Testis (tissue), 2 donors: ENCODE measurements around the gene KANK3.

Experiments used
- CTCF ChIP-seq, 3 experiments: fragments of 450-650 bp in 2 of 3; fragments of 200-600 bp in 1 of 3; sonication (generic) in 1 of 3; IDR thresholded peaks; one replicate each; pipeline ENCODE4 v1.5.1; 2016 to 2019; ENCODE audit warnings: antibody characterized with exemption in 3 of 3, mild to moderate bottlenecking in 2 of 3, moderate library complexity in 1 of 3
- POLR2A ChIP-seq: fragments of 450-650 bp; IDR thresholded peaks from one replicate; pipeline ENCODE4 v1.6.1; 2017; ENCODE audit warnings: antibody characterized with exemption, mild to moderate bottlenecking, moderate library complexity

GRCh38 chr19:8357007-8357521 is 14.0 kb upstream of the KANK3 start:
- TF ChIP-seq CTCF (IDR thresholded peaks at IDR 0.05): no peak
- no peak for TF ChIP-seq POLR2A
